ENCODE results near the gene KCNJ14.

KCNJ14 gene

GRCh38 chr19:48445606-48446481 lies 9.5 kb upstream of the KCNJ14 start, which contains the start of gene GRWD1:
TSS of gene GRWD1 (plus strand) at chr19:48445983. CDS start at chr19:48446006, 23 bp downstream.
- peak; percentile 91 to 96 (median 95) for DNase-seq

- no peak for DNase-seq
Measured at GRCh38 chr19:48446579-48446978, 8.8 kb upstream of the KCNJ14 start.

- DNase-seq, result no peak
Measured at GRCh38 chr19:48448563-48448962, 6.8 kb upstream of the KCNJ14 start.

- no peak for DNase-seq
Measured at GRCh38 chr19:48450441-48450840, 4.9 kb upstream of the KCNJ14 start.

DNA sequence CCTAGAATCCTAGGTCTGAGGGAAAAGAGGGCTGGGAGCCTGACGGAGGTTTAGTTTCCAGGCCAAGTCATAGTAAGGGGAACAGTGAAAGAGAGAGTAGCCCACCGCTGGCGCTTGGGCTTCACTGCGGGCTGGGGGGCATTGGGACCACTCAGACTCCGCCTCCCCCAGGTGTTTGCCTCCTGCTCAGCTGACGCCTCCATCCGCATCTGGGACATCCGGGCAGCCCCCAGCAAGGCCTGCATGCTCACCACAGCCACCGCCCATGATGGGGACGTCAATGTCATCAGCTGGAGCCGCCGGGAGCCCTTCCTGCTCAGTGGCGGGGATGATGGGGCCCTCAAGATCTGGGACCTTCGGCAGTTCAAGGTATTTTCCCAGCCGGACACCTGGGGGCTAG lies 4.5 kb upstream of the KCNJ14 start:
- no peak for DNase-seq

DNA sequence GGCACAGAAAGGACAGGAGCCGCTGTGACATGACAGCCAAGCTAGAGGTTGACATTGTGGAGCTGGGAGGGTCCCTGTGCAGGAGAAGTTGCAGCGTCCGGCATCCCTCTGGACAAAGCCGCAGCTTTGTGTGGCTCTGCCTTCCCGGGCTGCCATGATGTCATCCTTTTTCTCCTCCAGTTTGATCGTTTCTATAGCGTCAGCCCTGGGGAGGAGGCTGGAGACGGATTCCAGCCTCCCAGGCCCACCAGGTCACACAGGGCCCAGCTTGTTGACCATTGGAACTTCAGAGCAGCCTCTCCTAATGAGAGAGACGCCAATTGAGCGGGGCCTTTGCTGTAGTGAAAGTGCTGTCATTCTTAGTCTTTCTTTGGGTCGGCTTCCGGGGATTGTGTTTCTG lies 3.8 kb upstream of the KCNJ14 start:
- no peak for DNase-seq

GRCh38 chr19:48452289-48453190 lies 2.8 kb upstream of the KCNJ14 start:
- DNase-seq, result no peak

DNA sequence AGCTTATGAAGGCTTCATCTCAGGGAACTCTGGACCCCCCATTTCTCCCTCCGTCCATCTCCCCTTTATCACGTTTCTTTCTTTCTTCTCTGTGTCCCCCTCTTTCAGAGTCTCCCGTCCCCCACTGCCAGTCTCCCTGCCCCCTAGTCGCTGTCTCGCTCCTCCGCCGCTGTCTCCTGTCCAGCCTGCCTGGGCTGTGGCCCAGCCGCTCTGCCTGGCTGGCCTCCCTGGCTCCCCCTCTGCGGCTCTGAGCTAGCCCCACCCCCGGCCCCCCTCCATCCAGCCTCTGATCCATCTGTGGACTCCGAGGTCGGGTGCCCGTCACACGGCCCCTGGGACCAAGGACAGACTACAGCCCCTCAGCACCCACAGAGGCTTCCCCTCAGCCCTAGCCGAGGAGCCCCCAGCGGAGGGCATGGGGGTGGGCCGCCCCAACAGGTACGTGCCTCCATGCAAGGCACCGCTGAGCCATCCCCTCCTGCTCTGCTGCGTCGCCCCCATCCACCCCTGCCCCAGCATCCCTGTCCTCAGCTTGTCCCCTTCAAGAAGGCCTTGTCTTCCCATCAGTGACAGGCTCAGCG lies 1.1 kb upstream of the KCNJ14 start:
- DNase-seq, result no peak

DNA sequence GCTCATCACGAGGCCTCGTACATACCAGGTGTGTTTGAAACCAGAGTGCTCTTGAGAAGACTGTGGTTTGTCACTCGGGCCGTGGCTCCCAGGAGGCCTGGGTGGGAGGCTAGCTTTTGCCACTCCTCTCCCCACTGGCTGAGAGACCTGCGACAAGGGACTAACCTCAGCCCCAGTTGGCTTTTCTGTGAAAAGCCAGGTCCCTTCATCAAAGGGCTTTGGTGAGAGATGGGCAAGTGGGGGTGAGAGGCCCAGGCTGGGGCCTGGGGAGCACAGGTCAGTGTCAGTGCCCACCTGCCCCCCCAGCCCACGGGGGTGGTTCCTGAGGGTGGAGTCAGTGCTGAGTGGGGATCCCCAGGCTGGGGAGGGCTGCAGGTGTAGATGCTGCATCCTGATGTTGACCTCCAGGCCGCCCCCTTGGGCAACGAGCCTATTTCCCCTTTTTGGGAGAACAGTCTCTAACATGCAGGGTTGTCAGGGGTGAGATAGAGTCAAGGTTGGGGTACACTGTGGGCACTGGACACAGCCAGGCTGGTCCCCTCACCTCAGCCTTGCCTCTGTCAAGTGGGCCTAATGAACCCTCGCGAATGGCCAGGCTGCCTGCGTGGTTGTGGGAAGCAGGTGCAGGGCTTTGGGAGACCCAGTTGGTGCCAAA lies 661 bp downstream of the KCNJ14 start:
- no peak for DNase-seq

GRCh38 chr19:48456864-48457263 lies 1.5 kb downstream of the KCNJ14 start:
- DNase-seq, result no peak

GRCh38 chr19:48458016-48458415 lies 2.6 kb downstream of the KCNJ14 start:
- no peak for DNase-seq

GRCh38 chr19:48461651-48461981 lies 6.2 kb downstream of the KCNJ14 start:
- DNase-seq, result no peak

DNA sequence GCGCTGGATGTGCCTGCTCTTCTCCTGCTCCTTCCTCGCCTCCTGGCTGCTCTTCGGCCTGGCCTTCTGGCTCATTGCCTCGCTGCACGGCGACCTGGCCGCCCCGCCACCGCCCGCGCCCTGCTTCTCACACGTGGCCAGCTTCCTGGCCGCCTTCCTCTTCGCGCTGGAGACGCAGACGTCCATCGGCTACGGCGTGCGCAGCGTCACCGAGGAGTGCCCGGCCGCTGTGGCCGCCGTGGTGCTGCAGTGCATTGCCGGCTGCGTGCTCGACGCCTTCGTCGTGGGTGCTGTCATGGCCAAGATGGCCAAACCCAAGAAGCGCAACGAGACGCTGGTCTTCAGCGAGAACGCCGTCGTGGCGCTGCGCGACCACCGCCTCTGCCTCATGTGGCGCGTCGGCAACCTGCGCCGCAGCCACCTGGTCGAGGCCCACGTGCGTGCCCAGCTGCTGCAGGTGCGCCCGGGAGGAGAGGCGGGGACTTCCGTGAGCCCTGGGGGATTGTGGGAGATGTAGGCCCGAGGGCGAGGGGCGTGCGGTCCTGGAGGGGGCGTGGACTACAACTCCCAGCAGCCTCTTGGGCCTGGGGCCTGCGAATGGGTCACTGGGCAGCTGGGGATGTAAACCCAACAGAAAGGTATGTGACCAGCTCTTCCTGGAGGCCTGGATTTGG lies 6.7 kb downstream of the KCNJ14 start:
- no peak for DNase-seq

DNA sequence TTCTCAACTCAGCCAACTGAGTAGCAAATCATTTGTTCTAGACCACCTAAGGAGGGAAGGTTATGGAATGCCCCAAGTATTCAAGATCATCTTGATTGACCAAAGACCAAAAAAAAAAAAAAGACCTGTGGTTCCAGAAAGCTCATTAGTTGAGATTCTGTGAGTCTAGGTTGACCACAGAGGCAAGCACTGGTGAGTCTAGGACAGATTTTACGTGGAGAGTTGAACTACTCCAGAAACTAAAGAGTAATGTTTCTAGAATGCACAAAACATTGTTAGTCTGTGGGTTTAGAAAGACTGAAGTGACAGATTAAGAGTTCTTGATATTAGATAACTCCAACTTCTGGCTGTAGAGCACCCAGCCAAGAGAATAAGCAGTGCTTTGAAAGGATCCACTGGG lies 9.8 kb downstream of the KCNJ14 start:
- DNase-seq, result no peak

DNA sequence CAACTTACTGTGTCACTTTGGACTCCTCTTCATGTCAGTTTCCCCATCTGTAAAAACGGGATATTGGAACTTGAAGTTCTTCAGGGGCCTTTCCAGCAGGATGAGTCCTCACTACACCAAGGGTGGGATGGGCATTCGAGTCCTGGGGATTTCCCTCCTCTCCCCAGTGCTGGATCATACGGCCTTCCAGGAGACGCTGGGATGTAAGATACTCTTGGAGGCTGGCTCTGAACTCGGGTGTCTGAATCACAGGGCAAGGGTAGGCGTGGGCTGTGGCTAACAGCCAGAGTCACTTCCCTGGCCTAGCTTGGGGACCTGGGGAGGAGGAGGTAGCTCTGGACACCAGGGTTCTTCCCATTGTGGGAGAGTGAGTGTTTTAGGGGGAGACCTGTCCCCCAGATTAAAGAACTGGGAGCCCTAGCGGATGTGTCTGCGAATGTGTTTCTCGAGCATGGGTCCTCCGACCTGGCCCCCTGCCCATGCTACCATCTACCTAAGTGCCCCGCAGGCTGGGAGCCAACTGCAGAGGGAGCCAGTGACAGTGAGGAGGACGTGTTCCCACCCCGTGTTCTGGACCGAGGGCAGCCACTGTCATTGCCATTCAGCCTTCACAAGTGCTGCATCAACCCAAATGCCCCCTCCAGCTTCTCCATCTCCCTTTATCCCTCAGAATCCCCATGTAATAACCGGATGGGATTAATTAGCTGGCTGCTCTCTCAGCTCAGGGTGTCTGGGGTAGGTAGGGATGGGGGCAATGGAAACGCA lies 11.4 kb downstream of the KCNJ14 start:
- DNase-seq, result peak in 3 of 4 experiments; percentile 36 to 48 (median 44)

GRCh38 chr19:48468772-48469288 lies 13.5 kb downstream of the KCNJ14 start:
- DNase-seq, result peak; percentile 100

GRCh38 chr19:48469289-48469881 lies 14.0 kb downstream of the KCNJ14 start, which contains the start of gene CYTH2:
TSS of gene CYTH2 (plus strand) at chr19:48469369. CDS start at chr19:48469508, 139 bp downstream.
- DNase-seq, result peak; percentile 72 to 91 (median 80)

DNA sequence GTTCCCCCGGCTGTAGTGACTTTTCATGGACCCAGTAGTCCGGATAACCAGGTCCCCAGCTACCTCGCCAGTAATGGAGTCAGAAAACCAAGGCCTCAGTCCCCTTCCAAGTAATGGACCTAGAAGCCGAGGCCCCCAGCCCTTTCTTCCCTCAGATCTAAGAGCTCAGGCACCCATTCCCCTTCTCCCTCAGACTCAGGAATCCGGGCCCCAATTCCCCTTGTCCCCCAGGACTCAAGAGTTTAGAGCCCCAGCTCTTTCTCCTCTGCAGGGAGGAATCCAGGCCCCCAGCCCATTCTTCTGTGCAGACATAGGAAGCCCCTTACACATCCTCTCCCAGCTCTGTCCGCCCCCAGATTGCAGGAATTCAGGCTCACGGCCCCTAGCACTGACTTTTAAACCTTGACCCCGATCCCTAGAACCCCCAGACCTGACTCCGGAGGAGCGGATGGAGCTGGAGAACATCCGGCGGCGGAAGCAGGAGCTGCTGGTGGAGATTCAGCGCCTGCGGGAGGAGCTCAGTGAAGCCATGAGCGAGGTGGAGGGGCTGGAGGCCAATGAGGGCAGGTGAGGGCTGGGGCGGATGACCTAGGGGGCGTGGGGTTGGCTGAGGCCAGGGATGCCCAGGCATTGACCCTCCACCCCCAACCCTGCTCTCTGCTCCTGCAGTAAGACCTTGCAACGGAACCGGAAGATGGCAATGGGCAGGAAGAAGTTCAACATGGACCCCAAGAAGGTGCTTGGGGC lies 14.7 kb downstream of the KCNJ14 start:
- no peak for DNase-seq

DNA sequence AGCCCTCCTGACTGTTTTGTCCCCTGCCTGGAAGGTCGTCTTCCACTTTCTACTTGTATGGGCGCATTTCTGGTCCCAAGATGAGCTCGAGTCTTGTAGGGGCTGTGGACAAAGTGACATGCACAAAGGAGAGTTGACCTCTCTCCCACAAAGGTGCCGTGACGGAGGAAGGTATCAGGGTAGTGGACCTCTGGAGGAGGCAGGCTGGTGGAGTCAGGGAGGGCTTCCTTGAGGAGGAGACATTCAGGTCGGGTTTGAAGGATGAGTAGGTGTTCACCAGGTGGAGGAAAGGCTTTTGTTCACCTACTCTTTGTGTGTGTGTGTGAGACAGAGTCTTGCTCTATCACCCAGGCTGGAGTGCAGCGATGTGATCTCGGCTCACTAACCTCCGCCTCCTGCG lies 15.5 kb downstream of the KCNJ14 start:
- DNase-seq, result no peak

- no peak for DNase-seq
Measured at GRCh38 chr19:48471836-48472235, 16.5 kb downstream of the KCNJ14 start.

All from suppressor macrophage (primary cell).